GM19395 (cell line): ENCODE data around the gene HOMER1.
"Not testable (repeated sequence)": the region's sequence is repeated elsewhere in the genome, so short reads cannot be mapped to it uniquely, and the experiment has no call there.

Source experiments
- ATAC-seq: cut with Tn5 transposase; IDR thresholded peaks from one replicate; pipeline ENCODE4 v1.9.1; 2021; ENCODE audit warnings: mild to moderate bottlenecking, moderate library complexity; ENCODE audit not compliant: unreplicated experiment

HOMER1 gene

DNA sequence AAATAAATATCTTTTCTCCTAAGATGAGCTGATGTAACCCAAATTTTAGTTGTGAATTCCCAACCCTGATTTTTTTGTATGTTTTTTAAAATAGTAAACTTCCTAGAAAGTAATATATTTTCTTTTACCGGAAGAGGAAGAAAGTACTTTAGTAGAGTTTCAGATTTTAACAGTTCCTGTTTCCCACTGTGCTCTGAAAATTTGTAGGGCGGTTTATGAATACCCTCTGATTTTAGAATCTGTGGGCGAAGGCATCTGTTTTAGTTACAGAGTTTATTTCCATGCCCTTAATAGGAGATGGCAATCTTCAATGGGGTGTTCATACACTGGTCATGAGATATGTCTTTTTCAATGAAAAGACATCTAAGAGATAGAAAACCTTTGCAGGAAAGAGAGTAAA lies 3.7 kb upstream of the HOMER1 start:
- ATAC-seq = no peak

DNA sequence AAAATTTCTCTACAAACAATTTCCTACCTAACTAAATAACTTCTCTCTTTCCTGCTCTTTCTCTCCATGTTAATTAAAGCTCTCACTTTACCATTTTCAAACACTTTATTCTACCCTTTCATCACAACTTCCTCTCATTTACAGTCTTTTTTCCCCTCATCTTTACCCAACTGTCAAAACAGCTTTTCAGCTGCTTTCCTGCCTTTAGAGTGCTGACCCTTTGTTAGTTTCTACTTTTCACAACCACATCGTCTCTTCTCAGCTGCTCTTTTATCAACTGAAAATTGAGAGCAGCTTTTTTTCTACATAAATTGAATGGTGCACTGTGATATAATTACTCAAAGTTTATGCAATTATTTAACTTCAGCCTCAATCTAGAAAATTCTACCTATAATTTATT lies 3.1 kb upstream of the HOMER1 start:
- no peak for ATAC-seq

GRCh38 chr5:79516331-79516730 lies 2.4 kb upstream of the HOMER1 start:
- ATAC-seq = not testable (repeated sequence)

DNA sequence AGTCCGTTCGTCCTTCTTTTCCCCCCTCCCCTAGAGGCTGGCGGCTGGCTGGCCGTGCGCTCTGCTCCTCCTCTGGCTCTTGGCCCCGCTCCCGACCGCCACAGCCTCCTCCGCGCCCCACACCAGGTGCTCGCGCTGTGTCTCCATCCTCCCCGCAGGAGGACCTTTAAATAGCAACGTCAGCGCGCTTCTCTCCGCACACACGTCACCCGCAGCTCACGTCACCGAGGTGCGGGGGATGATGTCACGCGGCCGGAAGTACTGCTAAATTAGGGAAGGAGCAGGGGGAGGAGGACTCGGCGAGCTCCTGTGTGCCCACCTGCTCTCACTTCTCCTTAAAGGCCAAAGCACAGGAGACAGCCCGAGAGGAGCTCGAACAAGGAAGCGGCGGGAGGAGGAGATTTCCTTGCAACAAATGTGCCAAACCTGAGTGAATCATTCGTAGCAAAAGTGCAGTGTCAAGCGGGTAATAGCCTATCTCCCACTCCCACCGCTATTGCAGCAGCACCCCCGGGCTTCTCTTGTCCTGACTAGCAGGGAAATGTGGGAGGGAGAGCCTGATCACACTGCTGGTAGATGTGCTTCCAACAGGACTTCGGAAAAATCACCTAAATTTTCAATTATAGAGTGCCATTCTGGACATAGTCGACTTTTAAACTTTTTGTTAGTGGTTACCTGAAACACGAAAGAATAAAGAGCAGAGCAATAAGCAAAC lies 614 bp upstream of the HOMER1 start:
- peak; percentile 89 for ATAC-seq

- ATAC-seq = no peak
Observed at GRCh38 chr5:79513308-79513703, 628 bp downstream of the HOMER1 start.

DNA sequence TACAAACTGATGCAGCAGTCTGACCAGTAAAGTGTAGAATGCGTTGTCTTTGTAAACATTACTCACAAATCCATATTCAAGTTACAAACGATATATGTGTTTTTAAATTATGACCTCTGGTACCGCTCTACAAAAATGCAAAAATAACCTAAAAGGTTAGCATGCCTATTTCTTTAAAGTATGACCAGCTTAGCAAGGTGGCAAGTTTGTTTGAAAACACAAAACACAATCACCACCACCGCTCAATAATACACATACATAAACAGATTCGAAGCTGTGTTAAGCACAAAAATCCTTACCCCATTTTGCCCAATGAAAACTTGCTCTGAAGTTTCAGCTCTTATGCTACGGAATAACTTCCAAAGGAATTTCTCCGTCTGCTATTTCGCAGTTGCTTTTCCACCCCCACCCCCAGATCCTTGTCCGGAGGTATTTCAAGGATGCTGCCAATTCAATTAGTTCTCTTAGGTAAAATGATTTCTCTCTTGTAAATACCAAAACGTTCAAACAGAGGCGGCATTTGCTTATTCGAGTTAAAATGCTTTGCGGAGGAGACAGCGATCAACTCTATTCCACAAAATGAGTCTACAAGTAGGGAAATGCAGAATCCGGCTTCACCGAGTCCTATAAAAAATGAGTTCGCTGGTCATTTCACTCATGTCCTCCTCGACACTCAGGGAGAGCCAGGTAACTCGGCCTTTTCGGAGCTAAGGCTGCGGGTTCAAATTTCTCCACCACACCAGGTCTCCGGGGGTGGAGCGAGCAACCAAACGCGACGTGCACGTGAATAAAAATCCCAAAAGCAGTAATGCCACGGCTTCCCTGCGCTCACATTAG lies 1.2 kb downstream of the HOMER1 start:
- ATAC-seq = no peak

DNA sequence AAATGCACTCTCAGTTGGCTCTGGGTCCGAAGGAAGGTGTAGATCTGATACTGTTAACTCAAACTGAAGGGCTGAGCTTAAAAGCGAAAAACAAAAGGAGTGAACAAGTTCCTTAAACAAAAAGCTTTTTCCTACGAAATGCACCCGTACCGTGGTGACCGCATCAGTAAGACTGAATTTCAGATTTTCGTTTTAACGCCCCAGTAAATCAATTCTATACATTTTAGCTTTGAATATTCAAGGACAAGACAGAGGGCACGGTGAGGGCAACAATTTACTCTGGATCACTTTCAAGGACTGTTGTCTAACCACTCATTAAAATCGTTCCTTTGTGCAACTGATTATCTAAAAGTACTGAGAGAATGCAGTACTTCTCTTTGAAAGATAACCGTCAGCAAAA lies 1.9 kb downstream of the HOMER1 start:
- ATAC-seq = no peak

DNA sequence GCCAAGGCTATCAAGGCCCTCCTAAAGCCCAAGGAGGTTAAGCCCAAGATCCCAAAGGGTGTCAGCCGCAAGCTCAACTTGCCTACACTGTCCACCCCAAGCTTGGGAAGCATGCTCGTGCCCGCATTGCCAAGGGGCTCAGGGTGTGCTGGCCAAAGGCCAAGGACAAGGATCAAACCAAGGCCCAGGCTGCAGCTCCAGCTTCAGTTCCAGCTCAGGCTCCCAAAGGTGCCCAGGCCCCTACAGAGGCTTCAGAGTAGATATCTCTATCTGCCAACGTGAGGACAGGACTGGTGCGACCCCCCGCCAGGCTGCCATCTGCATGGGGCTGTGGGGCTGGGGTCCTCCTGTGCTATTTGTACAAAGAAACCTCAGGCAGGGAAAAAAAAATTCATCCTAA lies 3.3 kb downstream of the HOMER1 start:
- no peak for ATAC-seq

DNA sequence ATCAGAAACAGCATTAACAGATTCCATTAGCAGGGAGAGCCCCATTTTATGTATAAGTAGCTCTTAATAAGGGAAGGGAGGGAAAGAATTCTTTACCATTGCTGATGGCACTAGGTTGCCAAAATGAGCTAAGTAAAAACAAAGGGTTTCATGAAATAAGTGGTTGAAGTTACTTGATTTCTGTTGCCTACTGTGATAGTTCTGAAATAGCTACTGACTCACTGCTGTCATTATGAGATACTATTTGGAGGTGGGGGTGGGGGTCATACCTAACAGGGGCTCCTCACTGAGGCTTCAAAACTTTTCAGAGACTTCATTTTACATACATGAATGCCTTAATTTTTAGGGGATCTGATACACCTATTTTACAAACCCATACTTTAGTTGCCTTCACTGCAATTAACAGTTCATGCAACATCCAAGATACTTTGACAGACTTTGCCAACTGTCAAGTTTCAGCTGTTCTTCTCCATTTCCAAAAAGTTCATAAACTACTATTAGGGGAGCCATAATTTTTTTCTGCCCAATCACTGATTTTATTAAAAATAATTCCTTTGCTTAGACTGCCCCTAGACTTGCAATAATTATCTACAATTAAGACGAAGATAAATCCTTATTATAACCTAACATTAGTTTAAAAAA lies 4.6 kb downstream of the HOMER1 start:
- no peak for ATAC-seq

- no peak for ATAC-seq
Observed at GRCh38 chr5:79508794-79509193, 5.1 kb downstream of the HOMER1 start.

- no peak for ATAC-seq
Observed at GRCh38 chr5:79508354-79508753, 5.6 kb downstream of the HOMER1 start.

GRCh38 chr5:79507251-79508205 lies 6.4 kb downstream of the HOMER1 start:
- no peak for ATAC-seq

DNA sequence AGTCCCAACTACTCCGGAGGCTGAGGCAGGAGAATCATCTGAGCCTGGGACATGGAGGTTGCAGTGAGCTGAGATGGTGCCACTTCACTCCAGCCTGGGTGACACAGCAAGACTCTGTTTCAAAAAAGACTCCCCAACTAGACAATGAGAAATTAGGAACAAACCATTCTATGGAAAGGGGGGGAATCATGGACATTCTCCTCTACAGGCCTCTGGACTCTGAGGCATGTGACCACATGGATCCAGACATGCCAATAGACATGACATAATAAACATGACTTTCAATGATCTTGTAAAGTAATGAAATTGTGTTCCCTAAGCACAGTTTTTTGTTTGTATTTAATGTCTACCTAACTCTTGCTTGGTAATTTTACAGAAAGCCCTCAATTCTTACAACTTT lies 8.8 kb downstream of the HOMER1 start:
- ATAC-seq = no peak

DNA sequence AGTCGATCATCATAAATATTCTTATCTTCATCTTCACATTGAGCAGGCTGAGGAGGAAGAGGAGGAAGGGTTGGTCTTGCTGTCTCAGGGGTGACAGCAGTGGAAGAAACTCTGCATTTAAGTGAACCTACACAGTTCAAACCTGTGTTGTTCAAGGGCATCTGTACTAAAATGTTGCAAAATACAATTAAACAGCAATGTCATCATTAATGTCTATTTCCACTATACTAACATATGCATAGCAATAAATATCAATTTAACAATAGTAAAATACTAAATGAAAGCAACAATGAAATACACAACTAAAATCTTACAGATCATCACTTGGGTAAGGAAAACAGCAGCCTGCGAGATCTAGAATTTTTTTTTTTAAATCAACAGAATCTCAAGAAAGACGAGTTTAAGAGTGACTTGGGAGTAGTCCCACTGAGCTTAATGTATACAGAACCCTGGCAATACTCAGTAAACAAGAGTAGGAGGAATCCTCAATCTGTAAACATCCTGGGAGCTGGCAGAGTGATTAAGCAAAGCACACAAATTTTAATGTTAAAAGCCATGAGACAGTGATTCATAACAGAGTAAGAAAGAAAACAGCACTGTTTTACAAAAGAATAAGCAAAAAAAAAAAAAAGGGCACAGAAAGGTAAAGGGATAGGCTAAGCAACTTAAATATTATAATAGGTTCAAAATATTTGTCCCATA lies 10.0 kb downstream of the HOMER1 start:
- no peak for ATAC-seq

DNA sequence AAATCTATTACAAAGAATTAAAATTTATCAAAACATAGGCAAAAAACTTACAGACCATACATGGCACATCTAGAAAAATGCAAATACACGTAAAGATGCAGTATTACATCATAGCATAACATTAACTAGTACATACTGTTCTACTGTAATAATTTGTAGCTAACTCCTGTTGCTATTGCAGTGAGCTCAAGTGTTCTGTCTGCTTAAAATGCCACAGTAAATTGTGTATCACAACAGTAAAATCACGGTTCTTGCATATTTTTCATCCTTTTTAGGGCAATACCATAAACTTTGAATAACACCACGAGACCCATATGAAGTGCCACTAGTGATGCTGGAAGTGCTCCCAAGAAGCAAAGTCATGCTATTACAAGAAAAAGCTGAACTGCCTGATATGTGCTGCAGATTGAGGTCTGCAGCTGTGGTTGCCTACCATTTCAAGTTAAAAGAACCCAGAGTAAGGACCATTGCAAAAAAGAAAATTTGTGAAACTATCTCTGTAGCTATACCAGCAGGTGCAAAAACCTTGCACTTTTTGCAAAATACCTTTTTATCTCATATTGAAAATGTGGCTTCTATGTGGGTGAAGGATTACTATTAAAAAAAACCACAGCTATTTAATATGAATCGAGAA lies 14.2 kb downstream of the HOMER1 start:
- no peak for ATAC-seq

DNA sequence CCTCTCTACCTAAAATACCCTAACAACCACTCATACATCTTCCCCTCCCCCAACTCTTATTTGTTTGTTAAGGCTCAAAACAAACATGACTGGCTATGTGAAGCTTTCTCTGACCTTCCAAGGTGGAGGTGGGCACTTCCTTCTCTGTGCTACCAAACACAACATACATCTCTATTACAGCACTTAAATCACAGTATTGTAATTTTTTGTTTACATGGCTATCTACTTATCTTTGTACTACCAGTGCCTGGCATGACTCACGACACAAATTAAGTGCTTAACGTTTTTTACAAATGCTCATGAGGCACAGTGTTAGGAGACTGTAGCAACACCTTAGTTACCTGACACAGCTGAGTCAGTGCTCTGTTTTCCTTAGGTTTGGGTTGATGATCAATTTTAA lies 18.6 kb downstream of the HOMER1 start:
- ATAC-seq = no peak

- ATAC-seq = no peak
Observed at GRCh38 chr5:79493596-79494345, 20.2 kb downstream of the HOMER1 start.

DNA sequence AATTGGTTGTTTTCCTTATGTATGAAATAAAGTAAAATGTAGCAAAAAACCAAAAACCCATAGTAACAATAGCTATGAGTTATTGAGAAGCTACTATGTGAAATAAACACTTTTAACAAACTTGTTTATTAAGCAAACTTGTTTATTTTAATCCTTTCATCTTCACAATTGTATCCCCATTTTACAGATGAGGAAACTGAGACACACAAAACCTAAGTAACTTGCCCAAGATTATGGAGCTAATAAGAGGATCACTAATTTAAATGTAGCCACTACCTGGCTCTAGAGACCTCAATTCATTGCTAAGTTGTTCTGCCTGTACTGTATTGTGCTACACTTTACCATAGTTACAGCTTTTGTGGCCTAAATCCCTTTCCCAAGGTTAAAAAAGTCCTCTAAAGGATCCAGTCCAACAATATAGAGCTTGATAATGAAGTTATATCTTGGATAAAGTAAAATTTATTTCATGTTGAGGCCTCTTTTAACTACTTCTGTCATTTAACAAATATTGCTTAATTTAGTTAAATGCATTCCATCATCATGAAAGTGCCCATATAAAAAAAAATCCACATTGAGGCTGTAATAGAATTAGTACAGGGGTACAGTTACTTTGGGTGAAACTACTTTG lies 22.1 kb downstream of the HOMER1 start:
- no peak for ATAC-seq
